SU-DHL-6 (cell line): ENCODE data around the gene SDK1.

Experiments used
- EZH2phosphoT487 ChIP-seq: fragments of 200-600 bp; sonication (generic), shearing (Covaris generic); conservative IDR thresholded peaks from 2 replicates; pipeline ENCODE4 v1.6.1; 2018; ENCODE audit warnings: mild to moderate bottlenecking, antibody characterized with exemption, low read length, moderate library complexity, mixed read lengths
- TF ChIP-seq, protein P1 (sequence below): fragments of 200-600 bp; sonication (generic); IDR thresholded peaks from one replicate; pipeline ENCODE4 v1.5.1; 2017; ENCODE audit warnings: antibody characterized with exemption, mild to moderate bottlenecking, low read length, moderate library complexity; ENCODE audit not compliant: insufficient read depth, poor library complexity, severe bottlenecking

GRCh38 chr7:3927446-3928110 lies 626.5 kb downstream of the SDK1 start:
- TF ChIP-seq, protein P1, sequence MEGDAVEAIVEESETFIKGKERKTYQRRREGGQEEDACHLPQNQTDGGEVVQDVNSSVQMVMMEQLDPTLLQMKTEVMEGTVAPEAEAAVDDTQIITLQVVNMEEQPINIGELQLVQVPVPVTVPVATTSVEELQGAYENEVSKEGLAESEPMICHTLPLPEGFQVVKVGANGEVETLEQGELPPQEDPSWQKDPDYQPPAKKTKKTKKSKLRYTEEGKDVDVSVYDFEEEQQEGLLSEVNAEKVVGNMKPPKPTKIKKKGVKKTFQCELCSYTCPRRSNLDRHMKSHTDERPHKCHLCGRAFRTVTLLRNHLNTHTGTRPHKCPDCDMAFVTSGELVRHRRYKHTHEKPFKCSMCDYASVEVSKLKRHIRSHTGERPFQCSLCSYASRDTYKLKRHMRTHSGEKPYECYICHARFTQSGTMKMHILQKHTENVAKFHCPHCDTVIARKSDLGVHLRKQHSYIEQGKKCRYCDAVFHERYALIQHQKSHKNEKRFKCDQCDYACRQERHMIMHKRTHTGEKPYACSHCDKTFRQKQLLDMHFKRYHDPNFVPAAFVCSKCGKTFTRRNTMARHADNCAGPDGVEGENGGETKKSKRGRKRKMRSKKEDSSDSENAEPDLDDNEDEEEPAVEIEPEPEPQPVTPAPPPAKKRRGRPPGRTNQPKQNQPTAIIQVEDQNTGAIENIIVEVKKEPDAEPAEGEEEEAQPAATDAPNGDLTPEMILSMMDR = no peak
- TF ChIP-seq EZH2phosphoT487 = no peak
